ENCODE measurements around the gene MAPK1.
"Not testable (repeated sequence)": the region's sequence is repeated elsewhere in the genome, so short reads cannot be mapped to it uniquely, and the experiment has no call there.

MAPK1 gene

GRCh38 chr22:21719024-21719423 is 148.4 kb downstream of the MAPK1 start:
- no peak for DNase-seq

- DNase-seq: no peak
Observed at GRCh38 chr22:21718499-21718898, 148.9 kb downstream of the MAPK1 start.

GRCh38 chr22:21716395-21717122 is 150.9 kb downstream of the MAPK1 start:
- DNase-seq: not testable (repeated sequence)

- no peak for DNase-seq
Observed at GRCh38 chr22:21714786-21715185, 152.7 kb downstream of the MAPK1 start.

GRCh38 chr22:21714059-21714770 is 153.2 kb downstream of the MAPK1 start:
- DNase-seq: no peak

GRCh38 chr22:21713428-21714058 is 153.9 kb downstream of the MAPK1 start:
- DNase-seq: no peak

- peak; percentile 9 for DNase-seq
Observed at GRCh38 chr22:21712751-21713427, 154.6 kb downstream of the MAPK1 start.

GRCh38 chr22:21711851-21712250 is 155.6 kb downstream of the MAPK1 start:
- DNase-seq: no peak

GRCh38 chr22:21710156-21710555 is 157.3 kb downstream of the MAPK1 start:
- DNase-seq: no peak

GRCh38 chr22:21709688-21710087 is 157.8 kb downstream of the MAPK1 start:
- no peak for DNase-seq

GRCh38 chr22:21708960-21709359 is 158.5 kb downstream of the MAPK1 start:
- DNase-seq: no peak

GRCh38 chr22:21707677-21708076 is 159.8 kb downstream of the MAPK1 start:
- DNase-seq: no peak

All from NCI-H226 (cell line).